ENCODE results near the gene AASDHPPT.
A peak's percentile ranks its signal among the peaks of the same experiment; 100 is the strongest.
"Not testable (repeated sequence)": the region's sequence is repeated elsewhere in the genome, so short reads cannot be mapped to it uniquely, and the experiment has no call there.

The AASDHPPT gene, protein sequence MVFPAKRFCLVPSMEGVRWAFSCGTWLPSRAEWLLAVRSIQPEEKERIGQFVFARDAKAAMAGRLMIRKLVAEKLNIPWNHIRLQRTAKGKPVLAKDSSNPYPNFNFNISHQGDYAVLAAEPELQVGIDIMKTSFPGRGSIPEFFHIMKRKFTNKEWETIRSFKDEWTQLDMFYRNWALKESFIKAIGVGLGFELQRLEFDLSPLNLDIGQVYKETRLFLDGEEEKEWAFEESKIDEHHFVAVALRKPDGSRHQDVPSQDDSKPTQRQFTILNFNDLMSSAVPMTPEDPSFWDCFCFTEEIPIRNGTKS

DNA sequence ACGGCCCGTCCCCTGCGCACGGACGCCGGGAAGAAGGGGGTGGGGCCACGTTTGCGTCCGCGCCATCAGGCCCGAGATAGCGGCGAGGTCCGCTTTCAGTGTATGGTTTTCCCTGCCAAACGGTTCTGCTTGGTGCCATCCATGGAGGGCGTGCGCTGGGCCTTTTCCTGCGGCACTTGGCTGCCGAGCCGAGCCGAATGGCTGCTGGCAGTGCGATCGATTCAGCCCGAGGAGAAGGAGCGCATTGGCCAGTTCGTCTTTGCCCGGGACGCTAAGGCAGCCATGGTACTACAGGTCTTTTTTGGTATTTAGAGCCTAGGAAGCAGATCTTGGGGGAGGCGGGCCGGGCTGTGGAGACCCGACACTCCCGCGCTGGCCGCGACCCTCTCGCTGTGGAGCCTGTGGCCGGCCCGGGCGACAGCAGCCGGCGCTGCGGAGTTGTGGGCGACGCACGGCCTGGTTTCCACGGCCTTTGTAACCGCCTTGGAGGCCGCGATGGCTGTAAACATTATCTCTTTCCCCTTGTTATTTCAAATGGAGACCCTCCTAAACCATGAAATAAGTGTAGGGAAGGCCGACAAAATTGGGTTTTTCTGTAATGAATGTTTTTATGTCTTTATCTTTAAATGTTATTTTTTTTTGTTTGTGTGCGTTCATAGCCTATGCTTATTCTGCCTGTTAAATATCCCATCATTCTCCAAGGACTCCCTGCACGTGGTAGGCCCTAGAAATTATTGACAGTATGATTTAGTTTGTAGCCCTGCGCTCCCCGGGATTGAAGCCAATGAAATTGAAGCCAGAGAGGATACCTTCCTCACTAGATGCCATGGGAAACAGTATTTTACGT, at the start of gene AASDHPPT:
AASDHPPT (plus strand) TSS at position 54 of the 847 bp plus-strand sequence; CDS start at position 103, 49 bp downstream.
- DNase-seq (ENCODE audit: low read depth in 2 of 2) = no peak

DNA sequence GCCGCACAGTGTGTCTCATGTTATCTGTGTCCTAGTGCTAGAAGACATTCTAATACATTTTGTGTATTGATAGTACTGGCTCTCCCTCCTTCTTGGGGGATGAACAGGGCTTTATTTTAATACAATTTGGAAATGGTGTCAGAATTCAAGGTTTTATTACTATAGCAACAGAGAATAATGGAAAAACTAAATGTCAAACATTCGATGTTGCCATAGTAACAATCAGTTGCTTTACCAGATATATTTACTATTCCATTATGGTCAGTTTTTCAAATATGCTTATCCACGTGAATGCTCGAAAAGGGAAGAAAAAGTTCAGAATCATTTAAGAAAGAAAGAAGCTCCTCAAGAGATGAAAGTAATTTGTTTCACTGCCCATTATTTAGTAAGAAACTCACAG, 46.9 kb upstream of the AASDHPPT start:
- no peak for DNase-seq (ENCODE audit: low read depth in 2 of 2)

DNA sequence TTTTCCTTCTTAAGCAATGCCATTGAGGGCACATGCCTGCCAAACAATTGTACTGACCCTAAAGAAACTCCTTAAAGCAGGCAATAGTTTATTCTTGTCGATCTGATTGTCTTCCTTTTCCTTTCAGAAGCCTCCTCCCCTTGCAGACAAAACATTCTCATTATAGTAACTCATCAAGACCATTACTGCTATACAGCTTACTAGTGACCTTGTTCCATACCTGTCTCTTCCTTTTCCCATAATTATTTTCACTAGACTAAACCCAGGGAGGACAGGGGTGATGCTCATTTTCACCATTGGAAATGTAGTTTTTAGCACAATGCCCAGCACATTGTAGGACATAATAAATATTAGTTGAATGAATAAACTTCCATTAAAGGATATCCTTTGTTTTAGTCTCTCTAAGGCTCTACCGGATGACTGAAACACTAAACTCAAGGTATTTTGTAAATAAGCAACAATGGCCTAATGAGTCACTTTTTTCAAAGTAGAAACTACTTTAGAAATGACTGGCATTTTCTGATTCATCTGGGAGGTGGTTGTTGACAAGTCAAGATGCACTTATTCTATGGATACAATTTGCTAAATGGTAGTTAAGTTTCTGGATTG, 46.2 kb upstream of the AASDHPPT start:
- DNase-seq (ENCODE audit: low read depth in 2 of 2) = no peak

DNA sequence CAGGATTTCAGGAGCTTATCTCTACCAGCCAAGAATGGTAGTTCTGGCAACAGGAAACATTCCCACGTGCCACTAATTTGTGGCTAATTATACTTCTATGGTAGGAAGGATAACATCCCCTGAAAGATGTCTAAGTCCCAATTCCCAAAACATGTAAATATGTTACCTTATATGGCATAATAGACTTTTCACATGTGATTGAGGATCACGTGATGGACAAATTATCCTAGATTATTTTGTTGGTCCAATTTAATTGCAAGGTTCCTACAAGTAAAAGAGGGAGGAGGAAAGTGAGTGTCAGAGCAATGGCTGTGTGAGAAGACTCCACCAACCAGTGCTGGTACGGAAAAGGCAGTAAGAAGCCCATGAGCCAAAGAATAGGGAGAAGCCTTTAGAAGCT, 45.5 kb upstream of the AASDHPPT start:
- DNase-seq (ENCODE audit: low read depth in 2 of 2) = no peak

DNA sequence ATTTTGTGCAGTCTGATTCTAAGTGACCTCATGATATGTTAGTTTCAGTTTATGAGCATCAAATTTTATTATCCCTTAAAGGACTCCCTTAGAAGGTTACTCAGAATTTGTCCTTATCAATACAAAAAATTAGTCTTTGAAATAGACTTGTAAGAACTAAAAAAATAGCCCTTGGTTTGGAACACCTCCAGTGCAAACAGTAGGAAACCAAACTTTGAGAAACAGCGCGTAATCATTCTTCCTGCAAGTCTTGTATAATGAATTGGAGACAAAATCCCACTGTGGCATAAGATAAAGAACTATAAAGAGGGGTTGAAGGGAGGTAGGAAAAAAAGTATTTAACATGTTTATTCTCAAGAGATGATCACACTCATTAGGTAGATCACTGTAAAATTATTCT, 44.6 kb upstream of the AASDHPPT start:
- no peak for DNase-seq (ENCODE audit: low read depth in 2 of 2)

DNA sequence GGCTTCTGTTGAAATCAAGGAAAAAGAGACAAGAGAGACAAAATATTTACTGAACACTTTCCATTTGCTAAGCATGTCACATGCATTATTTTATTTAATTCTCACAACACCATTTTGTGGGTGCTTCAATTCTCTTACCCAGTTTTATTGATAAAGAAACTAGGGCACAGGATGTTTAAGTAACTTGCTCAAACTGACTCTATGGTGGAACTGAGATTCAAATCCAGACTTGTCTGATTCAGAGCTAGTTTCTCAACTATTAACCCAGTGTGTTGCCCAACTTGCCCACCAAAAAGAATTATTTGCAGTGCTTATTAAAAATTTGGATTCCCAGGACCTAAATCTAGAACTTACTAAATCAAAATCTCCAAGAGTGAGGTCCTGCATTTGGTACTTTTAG, 33.9 kb upstream of the AASDHPPT start:
- no peak for DNase-seq (ENCODE audit: low read depth in 2 of 2)

DNA sequence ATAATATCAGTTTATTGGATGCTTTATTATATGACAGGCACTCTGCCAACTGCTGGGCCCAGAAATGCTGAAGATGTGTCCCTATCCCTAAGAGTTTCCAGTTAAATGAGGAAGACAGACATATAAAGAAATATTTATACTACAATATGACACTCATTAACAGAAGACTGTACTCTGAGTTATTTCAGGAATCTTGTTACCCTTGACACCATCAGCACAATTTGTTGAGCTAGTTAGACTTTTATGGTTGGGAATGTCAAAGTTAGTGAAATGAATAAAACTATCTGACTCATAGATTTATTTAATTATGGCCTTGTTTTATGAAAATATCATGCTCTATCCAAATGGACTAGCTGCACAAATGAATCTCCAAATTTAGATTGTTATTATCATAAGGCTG, 29.8 kb upstream of the AASDHPPT start:
- no peak for DNase-seq (ENCODE audit: low read depth in 2 of 2)

DNA sequence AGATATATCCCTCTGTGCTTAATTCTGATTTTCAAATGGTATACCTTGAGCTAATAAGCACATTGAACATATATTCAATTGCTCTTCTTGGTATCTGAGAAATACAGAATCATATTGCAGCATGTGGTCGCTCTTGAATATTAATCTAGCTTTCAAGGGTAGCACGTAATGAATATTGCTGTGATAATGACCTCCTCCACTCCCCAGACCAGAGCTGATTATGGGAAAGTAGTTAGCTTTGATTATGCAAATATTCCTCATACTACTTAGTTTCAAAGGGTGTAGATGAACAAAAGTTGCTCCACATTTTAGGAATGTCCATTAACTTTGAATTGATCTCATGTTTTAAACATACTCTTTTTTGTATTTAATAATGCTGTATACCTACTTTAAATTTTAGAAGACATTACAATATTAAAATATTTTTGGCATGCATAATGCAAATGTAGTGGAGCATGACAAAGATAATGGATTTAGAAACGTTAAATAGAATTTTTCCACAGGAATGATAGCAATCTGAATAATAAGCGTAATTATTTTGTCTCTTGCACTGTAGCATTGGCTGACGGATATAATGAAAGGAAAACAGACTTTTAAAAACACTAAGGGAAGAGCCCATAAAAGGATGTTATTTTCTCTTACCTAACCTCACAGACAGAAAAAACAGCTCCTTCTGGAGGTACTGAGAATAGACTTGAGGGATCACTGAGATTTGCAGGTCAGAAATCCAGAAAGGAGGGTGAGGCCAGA, 27.6 kb upstream of the AASDHPPT start:
- no peak for DNase-seq (ENCODE audit: low read depth in 2 of 2)

DNA sequence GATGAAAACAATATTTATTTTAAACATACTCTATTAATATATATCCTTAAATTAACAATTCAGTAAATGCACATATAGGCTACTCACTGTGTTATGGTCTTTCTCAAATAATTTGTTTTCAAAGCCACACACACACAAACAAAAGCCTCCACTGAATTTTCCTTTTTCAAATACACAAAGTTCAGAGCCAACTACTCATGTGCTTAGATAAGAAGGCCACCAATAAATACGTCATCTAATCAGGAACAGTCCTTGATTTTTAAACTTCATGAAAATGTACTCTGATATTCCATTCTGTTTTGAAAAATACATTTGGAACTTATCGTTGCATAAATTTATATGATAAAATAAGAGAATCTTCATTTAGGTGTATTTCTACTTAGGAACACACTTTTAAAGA, 26.4 kb upstream of the AASDHPPT start:
- no peak for DNase-seq (ENCODE audit: low read depth in 2 of 2)

DNA sequence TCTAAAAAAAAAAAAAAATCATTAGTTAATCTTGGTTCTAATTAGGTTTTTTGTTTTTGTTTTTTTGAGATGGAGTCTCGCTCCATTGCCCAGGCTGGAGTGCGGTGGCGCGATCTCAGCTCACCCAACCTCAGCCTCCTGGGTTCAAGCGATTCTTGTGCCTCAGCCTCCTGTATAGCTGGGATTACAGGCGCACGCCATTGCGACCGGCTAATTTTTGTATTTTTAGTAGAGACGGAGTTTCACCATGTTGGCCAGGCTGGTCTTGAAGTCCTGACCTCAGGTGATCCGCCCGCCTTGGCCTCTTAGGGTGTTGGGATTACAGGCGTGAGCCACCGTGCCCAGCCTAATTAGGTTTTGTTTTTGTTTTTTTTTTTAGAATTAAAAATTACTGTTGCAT, 19.1 kb upstream of the AASDHPPT start:
- DNase-seq (ENCODE audit: low read depth in 2 of 2) = not testable (repeated sequence)

DNA sequence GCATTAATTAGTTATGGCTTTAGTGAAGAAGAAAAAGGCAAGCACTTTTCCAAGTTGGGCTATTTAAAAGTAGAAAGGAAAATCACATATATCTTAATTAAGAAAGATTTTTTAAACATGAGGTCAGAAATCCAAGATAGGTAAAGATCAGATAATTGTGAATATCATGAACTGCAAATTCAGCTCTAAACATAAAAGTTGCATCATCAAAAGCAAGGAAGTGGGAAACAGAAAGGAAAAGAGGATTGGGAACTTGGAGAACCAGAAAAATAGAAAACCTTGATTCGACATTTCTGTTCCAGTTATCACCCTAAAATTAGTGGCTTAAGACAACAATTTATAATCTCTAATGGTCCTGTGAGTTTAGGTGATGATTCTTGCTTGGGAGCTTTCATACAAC, 17.8 kb upstream of the AASDHPPT start:
- DNase-seq (ENCODE audit: low read depth in 2 of 2) = no peak

DNA sequence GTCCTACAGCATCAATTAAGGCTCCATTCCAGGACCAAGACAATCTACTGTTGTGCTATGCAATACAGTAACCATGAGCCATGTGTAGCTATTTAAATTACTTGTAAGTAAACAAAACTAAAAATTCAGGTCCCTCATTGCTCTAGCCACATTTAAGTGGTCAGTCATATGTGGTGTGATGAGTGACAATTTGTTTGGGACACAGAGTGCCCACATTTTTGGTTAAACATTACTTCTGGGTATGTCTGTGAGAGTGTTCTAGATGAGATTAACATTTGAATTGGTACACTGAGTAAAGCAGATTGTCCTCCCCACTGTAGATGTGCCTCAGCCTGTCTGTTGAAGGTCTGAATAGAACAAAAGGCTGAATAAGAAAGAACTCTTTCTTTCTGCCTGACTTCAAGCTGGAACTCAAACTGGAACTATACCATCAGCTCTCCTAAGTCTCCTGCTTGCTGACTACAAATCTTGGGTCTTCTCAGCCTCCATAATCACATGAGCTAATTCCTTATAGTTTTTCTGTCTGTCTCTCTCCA, 16.1 kb upstream of the AASDHPPT start:
- no peak for DNase-seq (ENCODE audit: low read depth in 2 of 2)

DNA sequence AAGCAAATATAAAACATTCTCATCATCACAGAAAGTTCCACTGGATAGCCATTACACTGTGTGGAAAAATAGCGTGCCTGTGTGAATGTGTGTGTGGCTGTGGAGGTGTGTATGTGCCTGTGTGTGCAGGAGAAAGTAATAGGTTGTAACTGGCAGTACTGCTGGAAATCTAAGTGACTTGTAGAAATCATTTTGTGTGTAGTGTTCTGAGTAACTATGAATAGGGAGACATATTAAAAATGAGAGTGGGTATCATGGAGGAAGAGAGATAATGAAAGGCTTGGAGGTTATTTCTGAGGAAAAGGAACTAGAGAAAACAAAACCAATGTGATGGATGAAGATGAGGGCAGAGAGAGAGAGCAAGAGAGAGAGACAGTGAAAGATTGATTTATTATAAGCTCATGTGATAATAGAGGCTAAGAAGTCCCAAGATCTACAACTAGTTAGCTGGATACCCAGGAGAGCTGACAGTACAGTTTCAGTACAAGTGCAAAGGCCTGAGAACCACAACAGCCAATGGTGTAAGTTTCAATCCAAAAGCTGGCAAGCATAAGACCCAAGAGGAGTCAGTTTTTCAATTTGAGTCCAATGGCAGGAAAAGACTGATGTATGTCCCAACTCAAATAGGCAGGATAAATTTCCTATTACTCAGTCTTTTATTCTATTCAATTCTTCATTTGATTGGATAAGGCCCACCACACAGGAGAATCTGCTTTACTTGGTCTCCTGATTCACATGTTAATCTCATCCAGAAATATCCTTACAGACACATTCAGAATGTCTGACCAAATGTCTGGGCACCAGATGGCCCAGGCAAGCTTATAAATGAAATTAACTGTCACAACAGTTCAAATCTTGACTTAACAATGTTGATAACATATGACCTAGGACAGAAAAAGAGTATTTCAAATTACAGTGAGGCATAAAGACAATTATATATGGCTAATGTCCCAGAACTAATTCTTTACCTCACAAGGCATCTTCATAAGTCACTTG, 15.2 kb upstream of the AASDHPPT start:
- no peak for DNase-seq (ENCODE audit: low read depth in 2 of 2)

DNA sequence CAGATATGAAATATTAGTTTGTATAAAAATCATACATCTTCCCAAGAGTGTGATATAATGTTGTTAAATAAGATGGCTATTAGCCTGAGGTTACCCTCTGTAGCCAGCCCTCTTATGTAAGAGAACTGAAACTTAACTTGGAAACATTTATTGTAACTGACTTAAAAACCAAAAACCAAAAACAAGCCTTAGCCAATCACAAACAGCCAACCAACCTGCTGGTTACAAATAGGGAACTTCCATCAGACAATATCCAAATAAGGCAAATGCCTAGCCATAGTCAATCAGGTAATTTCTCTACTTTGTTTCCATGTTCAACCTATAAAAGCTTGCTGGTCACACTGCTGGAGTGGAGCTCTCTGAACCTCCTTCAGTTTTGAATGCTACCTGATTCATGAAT, 14.5 kb upstream of the AASDHPPT start:
- no peak for DNase-seq (ENCODE audit: low read depth in 2 of 2)

DNA sequence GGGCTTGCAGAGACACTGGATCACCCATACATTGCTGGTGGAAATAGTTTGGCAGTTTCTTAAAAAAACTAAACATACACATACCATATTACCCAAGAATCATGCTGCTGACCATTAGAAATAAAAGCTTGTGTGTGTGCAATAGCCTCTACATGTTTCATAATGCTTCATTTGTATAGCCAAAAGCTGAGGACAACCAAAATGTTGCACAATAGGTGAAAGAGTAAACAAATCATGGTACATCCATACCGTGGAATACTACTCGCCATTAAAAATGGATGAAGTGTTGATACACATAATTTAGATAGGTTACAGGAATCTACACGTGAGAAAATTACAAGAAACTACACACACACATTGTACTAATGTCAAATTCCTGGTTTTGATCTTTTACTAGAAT, 6.9 kb upstream of the AASDHPPT start:
- no peak for DNase-seq (ENCODE audit: low read depth in 2 of 2)

DNA sequence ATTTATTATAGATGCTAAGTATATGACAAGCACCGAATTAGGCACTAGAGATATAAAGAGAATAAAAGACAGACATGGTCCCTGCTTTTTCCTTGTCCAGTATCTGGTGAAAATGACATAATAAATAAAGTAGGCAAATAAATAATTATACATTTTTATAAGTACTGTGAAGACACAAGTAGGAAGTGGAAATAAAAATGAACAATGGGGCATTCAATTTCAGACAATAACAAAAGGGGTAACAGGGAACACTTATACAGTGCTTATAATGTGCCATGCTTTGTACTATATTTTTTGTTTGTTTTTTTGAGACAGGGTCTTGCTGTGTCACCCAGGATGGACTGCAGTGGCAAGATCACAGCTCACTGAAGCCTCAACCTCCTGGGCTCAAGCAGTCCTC, 4.7 kb upstream of the AASDHPPT start:
- no peak for DNase-seq (ENCODE audit: low read depth in 2 of 2)

DNA sequence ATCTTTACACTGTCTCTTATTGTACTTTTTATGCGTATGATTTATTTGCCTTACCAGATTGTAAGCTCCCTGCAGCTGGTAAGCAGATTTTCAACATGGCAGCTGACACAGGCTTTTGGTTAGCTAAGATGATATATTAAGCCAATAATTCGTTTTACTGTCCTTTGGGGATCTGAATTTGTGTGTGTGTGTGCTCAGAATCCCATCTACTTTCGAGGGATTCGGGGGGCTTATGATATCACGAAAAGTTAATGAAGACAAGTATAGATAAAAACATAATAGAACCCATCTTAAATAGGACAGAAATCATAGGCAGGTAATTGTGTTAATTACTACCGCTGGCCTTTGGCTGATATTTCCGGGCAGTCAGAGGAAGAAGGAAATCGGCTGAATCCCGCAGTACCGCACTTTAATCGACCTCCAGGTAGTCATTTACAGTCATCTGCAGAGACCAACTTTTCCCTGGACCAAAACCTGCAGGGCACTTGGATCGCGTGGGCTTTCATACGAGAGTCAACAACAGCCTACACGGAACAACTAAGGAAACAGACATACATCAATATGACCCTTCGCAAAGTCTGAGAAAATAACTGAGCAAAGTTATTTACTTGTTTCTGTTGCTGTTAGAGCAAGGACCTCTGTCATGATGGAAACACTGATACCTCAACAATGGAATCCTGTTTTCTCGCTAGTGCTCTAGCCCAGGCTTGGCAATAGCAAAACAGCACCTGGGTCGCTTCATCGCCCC, 1.1 kb upstream of the AASDHPPT start:
- DNase-seq (ENCODE audit: low read depth in 2 of 2) = no peak

DNA sequence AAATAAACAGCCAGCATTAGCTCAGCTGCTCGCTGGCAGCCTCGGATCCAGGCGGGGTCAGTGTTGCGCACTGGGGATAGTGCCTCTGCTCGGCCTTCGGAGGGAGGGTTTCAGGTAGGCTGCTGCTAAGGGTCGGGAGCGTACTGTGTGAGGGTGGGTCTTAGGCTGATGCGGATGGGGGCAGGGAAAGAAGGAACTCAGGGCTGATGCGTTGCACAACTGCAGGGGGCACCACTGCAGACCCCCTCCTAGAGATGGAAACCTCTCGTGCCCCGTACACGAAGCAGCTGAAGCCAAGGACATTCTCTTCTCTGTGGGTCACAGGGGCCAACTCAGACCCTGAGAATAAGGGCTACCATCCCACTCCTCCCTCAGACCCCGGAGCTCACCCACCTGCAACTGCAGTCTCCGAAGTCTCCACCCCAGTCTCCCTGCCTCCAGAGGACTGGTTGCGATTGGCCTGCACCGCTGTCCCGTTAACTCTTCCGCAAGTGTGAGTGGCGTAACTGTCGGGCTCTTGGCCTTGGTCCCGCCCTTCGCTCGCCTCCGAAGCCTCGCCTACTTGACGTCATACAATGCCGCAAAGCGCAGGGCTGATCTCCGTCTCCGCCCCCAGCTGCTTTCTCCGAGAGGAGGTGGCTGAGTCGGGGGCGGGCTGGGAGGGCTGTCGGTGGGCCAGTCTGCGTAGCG, 398 bp upstream of the AASDHPPT start, which contains the start of gene KBTBD3:
KBTBD3 (minus strand) TSS at position 429 of the 690 bp plus-strand sequence. CDS start 18,250 bp downstream, outside the sequence.
- peak; percentile 97 for DNase-seq (ENCODE audit: low read depth in 2 of 2)

DNA sequence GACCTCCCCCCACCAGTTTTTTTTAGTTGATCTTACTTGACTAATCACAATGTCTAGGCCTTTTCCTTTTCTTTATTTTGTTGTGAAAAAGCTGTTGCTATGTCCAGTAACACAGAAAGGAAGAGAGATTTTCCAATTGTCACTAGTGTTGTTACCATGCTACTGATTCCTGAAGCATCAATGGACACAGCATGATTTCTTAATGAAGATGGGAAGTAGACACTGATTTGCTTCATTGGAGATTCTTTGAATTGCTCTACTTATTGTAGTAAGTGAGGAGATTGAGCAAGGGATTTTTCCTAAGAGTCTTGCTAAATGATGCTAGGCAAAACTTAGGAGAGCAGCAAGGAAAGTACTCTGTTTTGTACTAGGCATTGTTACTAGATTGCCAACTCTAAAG, 4.6 kb downstream of the AASDHPPT start:
- no peak for DNase-seq (ENCODE audit: low read depth in 2 of 2)
